ENCODE measurements around the gene CETN3.

CETN3 gene

GRCh38 chr5:90409318-90410177 is at the start of gene CETN3:
TSS of gene CETN3 (minus strand) at chr5:90409756. CDS start at chr5:90409661, 95 bp downstream.
- peak; percentile 96 for DNase-seq

DNA sequence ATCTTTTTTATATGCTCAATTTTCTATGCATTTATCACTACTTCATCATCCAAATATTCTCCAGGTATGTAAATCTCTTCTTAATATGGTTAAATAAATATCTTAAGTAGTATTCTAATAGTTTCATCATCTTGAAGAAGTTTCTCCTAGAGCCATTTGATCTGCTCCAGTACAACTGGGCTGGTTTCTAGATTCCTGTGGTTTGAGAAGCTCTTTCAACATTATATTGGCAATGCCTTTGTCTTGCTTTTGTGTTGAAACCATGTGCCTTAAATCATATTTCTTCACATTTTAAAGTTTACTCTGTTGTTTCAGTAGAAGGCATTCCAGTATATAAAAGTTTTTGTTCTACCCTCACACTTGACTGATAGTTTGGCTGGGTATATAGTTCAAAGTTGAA is 37.4 kb upstream of the CETN3 start:
- DNase-seq = peak; percentile 27

- no peak for DNase-seq
These were observed 31.1 kb upstream of the CETN3 start for GRCh38 chr5:90440644-90441043.

- DNase-seq = no peak
These were observed 28.5 kb upstream of the CETN3 start for GRCh38 chr5:90438100-90438499.

DNA sequence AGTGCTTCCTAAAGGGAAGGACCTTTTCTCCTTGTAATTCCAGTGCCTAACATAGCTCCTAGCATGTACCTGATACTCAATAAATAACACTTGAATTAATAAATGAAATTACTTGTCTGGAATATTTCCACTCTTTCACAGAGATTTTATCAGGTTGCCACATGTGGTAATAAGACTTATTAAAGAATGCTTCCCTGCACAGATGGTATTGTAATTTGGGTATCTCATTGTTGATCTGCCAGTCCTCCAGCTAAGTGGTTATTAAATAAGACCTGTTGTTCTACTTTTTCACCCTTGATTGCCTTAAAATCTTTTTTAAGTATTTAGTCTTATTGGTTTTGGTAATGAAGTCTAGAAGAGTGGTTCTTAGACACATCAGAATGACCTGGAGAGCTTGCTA is 28.1 kb upstream of the CETN3 start:
- DNase-seq = no peak

DNA sequence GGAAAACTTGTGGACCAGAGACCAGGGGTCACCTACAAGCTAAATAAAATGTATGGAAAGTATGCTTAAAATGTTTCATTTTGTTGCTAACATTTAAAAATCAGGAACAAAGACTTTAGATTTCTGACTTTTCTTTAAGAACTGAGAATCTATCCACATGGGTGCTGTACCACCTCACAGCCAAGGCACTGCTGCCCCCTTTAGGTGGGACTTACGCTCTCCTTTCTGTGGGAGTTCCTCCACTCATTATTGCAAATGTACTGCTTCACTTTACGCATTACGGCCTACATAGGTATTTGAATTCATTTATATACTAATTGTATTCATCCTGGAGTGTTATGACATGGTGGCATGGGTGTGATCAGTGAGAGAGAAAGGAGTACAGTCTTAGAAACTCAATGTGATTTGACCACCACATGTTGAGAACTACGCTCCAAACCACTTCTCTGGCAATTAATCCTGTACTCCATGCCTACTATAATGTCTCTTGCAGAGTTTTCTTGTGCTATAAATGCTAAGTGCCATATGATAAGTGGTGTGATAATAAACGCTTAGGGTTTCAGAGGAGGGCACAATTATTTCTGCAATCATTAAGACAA is 24.7 kb upstream of the CETN3 start:
- DNase-seq = peak; percentile 31

DNA sequence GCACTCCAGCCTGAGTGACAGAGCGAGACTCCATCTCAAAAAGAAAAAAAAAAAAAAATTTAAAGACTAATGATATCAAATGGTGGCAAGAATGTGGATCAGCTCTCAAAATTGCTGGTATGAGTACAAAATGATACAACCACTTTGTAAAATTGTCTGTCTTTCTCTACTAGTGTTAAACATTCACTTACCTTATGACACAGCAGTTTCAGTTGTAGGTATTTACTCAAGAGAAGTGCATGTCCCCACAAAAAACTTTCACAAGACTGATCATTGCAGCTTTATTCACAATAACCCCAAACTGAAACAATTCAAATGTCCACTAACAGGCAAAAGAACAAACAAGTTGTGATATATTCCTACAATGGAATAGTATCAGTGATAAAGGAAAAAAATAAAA is 14.7 kb upstream of the CETN3 start:
- DNase-seq = no peak

DNA sequence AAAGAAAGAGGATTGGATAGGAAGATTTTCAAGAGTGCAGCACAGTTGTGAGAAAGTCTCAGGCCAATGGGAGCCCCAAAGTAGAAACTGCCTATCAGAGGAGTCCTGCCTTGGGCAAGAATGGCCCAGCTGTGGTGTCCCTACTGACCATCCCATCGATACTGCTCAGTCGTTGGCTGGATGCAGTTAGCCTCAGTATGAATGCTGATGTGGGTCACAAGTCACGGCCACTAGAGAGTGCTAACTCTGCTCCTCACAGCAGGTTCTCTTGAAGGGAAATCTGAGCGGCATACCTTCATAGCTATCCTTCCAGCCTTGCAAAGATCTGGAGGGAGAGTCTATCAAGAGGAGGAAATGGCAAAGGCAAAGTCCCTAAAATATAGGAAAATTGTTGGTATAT is 11.6 kb upstream of the CETN3 start:
- DNase-seq = peak; percentile 35

- DNase-seq = no peak
These were observed 8.7 kb upstream of the CETN3 start for GRCh38 chr5:90418214-90418613.

GRCh38 chr5:90410178-90410762 is 714 bp upstream of the CETN3 start:
- no peak for DNase-seq

GRCh38 chr5:90408571-90409317 is 812 bp downstream of the CETN3 start:
- no peak for DNase-seq

DNA sequence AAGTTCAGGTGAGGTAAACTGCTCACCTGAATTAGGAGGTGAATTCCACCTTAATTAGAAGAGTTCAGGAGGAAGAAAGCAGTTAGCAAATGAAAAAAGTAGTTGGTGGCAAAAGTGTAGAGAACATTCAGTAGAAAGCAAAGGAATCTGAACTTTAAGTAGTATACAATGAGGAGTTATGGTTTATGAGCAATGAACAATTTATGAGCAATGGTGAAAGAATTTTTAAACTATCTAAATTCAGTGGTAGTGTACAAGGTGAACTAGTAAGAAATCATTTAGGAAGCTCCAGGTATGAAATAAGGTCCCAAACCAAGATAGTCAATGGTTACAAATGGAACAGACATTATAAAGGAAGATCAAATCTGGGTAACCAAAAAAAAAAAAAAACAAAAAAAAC is 3.1 kb downstream of the CETN3 start:
- DNase-seq = peak; percentile 35

DNA sequence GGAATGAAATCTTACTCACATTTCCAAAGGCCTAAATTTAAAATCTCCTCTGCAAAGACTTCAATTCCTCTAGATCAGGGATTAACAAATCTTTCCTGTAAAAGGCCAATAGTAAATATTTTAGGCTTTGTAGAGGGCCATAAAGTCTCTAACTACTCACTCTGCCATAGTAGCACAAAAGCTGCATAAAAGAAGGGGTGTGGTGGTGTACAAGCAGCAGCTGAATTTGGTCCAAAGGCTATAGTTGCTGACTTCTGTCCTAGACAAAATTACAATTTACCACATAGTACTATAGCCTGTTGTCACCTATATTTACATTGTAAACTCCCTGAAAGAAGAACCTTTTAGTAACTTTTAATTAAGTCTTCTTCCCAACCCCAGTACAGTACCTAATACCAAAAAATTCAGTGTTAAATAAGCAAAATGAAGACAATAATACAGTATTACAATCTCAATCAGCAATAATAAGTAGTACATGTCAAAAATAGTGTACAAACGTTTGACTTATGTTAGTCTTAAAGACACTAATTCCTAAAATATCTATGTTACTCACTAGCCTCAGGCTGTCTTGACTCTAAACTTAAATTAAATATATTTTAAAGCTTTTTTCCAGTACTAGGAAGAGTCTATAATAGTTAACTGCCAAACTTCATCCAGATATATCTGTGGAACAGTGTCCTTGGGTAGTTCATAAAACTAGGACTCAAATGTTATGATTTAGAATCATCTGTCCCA is 6.9 kb downstream of the CETN3 start:
- no peak for DNase-seq

DNA sequence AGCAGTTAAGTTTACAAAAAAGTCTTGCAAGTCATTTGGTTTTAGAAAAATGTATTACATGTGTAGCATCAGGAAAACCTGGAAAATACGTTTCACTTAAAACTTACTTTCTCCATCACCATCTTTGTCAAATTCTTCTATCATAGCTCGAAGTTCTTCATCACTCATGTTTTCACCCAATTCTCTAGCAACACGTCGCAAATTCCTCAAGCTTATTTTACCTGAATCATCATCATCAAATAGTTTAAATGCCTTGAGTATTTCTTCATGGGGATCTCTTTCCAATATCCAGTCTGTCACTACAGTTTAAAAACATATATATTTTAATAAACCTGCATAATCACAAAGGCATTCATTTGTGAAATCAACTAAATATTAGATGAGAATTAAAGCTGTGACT is 10.3 kb downstream of the CETN3 start:
- no peak for DNase-seq

GRCh38 chr5:90398726-90399125 is 10.8 kb downstream of the CETN3 start:
- DNase-seq = no peak

- no peak for DNase-seq
These were observed 14.6 kb downstream of the CETN3 start for GRCh38 chr5:90395005-90395404.

DNA sequence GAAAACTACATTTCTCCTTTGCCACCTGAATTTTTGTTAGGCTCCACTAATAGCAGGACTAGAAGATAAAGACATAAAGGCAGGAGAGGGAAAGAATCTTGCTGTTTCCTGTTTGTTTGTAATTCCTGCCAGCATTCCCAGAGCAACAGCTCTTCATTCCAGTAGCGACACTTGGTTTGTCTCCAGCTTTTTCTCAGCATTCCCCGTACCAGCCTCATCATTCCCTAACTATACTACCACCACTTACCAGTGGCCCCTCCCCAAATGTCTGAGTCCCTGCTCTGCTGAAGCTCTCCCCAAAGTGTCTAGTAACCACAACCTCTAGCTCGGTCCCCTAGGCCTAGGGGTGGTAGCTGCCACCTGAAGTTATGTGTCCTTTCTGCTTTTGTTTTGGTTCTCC is 18.6 kb downstream of the CETN3 start:
- DNase-seq = no peak

DNA sequence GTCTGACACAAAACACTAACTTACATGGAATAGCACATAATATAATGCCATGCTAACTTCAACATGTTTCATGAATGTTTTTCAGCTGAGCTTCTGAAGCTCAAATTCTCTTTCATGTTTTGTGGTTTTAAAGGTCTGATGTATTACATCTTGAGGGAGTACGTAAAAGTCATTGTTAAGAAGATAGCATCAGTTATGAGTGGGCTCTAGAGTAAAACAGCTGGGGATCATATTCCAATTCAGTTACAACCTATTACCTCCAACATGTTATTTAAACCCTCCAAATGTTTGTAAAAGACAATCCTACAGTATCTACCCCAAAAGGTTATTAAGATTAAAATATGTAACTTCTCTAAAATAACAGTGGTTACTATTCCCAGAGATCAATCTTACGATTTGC is 19.2 kb downstream of the CETN3 start:
- DNase-seq = no peak

DNA sequence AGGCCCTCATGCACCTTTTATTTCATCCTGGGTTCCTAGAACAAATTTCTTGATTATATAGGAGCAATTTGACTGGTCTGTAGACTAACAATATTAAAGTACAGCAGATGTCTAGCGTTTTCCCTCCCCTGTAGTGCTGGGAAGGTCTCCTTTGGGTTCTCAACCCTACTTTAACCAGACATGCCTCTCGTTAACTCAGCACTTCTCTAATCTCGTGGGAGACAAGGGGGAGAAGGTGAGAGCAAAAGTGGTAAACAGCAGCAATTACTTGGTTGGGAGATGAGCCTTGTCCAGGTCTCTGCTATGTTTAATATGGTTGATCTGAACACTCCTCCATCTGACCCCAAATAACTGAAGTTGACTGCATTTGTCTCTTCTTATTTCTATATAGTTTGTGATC is 22.0 kb downstream of the CETN3 start:
- DNase-seq = no peak

DNA sequence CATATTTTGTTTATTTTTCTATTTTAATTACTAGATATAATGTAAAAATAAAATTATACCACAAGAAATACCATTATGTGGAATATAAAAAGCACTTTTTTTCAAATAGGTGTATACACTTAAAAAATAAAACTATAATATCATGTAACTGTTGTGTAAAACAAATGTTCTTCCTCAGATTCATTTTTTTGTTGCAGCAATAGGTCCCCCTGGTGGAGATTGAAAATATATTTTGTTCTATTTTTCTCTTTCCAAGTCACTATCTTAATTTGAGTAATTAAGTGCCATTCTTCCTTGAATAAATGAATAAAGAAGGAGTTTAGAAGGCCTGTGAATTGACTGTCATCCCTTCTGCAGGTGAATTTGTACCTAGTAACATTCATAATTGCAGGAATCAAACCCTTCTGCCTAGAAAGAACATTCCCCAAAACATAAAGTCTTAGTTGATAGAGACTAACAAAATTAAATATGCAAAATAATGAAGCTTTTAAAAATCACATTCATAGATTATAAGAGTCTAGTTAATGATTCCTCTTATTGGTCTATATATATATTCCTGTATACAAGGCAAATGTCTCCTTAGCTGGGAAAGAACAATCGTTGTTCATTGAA is 23.4 kb downstream of the CETN3 start:
- peak; percentile 33 for DNase-seq

- DNase-seq = no peak
These were observed 25.2 kb downstream of the CETN3 start for GRCh38 chr5:90384389-90384788.

GRCh38 chr5:90383903-90384302 is 25.7 kb downstream of the CETN3 start:
- no peak for DNase-seq

Measured in HCEC 1CT (cell line).